NCI-H345 (cell line): Measurements from ENCODE around the gene SKI.
A peak's percentile ranks its signal among the peaks of the same experiment; 100 is the strongest.

Experiments
- DNase-seq: peaks from one replicate; lab custom pipeline; 2025; lab: John Stamatoyannopoulos, UW

The SKI gene

GRCh38 chr1:2209400-2210083 is 18.6 kb upstream of the SKI start:
- no peak for DNase-seq

- DNase-seq: no peak
Observed at GRCh38 chr1:2210084-2210653, 17.9 kb upstream of the SKI start.

GRCh38 chr1:2210786-2211185 is 17.3 kb upstream of the SKI start:
- no peak for DNase-seq

GRCh38 chr1:2212274-2212531 is 15.9 kb upstream of the SKI start:
- no peak for DNase-seq

GRCh38 chr1:2212532-2213491 is 15.3 kb upstream of the SKI start:
- no peak for DNase-seq

- DNase-seq: no peak
Observed at GRCh38 chr1:2213576-2214505, 14.3 kb upstream of the SKI start.

GRCh38 chr1:2214541-2215241 is 13.4 kb upstream of the SKI start:
- no peak for DNase-seq

- no peak for DNase-seq
Observed at GRCh38 chr1:2215329-2215728, 12.8 kb upstream of the SKI start.

GRCh38 chr1:2215909-2216766 is 12.0 kb upstream of the SKI start:
- no peak for DNase-seq

GRCh38 chr1:2216767-2217058 is 11.4 kb upstream of the SKI start:
- no peak for DNase-seq

GRCh38 chr1:2221271-2221670 is 6.8 kb upstream of the SKI start:
- DNase-seq: no peak

- DNase-seq: no peak
Observed at GRCh38 chr1:2224170-2224584, 3.9 kb upstream of the SKI start.

- DNase-seq: no peak
Observed at GRCh38 chr1:2224631-2225428, 3.3 kb upstream of the SKI start.

GRCh38 chr1:2226525-2227345 is 1.4 kb upstream of the SKI start:
- DNase-seq: no peak

- DNase-seq: peak; percentile 98
Observed at GRCh38 chr1:2227346-2228156, 568 bp upstream of the SKI start.

GRCh38 chr1:2228694-2229036 is 546 bp downstream of the SKI start:
- DNase-seq: no peak

- peak; percentile 68 for DNase-seq
Observed at GRCh38 chr1:2229037-2229864, 1.1 kb downstream of the SKI start.
